ENCODE data around the gene PDE10A. TPM values are rescaled to one million over a fixed set of nuclear protein-coding genes. Genes with fewer than 3 reads are reported as not detected.
A peak's percentile ranks its signal among the peaks of the same experiment; 100 is the strongest.

PDE10A gene
- total and polyA plus RNA-seq, 9 donors, result 5.5 to 10.9 (median 8.0) TPM

DNA sequence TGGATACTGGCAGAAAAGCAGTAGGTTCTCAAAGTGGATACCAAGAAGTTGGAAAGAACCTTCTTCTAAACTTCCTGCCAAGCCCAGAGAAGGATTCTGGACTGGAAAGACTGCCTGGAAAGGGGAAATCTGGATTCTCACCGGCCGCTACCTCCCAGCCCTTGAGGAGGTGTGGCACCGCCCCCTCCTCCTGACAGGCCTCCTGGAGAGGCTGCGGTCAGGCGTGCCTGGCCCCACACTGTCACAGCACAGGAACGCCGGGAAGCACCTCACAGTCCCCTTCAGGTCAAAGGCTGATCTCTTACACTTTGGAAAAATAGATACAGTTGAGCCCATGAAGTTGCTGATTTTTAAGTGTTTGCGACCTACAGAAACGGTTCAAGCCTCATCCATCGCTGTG lies 16.3 kb upstream of the PDE10A start:
- Histone ChIP-seq H3K27me3 (ENCODE audit: control insufficient read depth, insufficient read depth, low read length) (no peaks in the 10 kb centered on the region), H3K27ac (ENCODE audit: low read length) (no peak overlapping the region), H3K4me3 (ENCODE audit: low read length) (no peak overlapping the region), H3K36me3 (ENCODE audit: control insufficient read depth, insufficient read depth, low read length) (no peaks in the 10 kb centered on the region), H3K9me3 (replicated peaks; ENCODE audit: control insufficient read depth, low read depth, low read length) (no peaks in the 10 kb centered on the region), H3K4me1 (ENCODE audit: control insufficient read depth, insufficient read depth, low read length) (peaks cover 2% of the 10 kb centered on the region)
- WGBS (ENCODE audit: insufficient coverage), result 95% methylated on average over 5 of the region's 10 CpGs
- DNase-seq, result no peak

DNA sequence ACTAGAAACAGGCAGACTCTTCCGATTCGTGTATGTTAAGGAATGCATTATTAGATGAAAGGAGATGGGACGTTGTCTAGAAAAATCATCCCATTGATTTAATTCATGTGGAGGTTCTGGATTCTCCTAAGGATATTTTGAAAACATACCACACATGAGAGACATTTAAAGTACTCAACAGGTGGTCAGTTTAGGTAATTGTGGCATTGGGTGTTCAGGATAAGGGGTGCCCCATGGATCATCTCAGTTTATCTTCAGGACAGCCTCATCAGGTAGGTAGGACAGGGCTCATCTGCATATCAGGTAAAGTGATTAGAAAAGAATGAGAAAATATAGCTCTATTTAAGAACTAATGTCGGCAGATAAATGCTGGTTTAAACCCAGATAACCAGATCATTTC lies 15.9 kb upstream of the PDE10A start:
- peaks cover 3% of the 10 kb centered on the region for H3K4me1 ChIP-seq (ENCODE audit: control insufficient read depth, insufficient read depth, low read length)
- no peak overlapping the region for H3K4me3 ChIP-seq (ENCODE audit: low read length)
- H3K9me3 ChIP-seq (replicated peaks; ENCODE audit: control insufficient read depth, low read depth, low read length), result no peaks in the 10 kb centered on the region
- no peaks in the 10 kb centered on the region for H3K36me3 ChIP-seq (ENCODE audit: control insufficient read depth, insufficient read depth, low read length)
- H3K27ac ChIP-seq (ENCODE audit: low read length), result no peak overlapping the region
- no CpG with 5 or more reads among the region's 4 CpGs for WGBS (ENCODE audit: insufficient coverage)
- H3K27me3 ChIP-seq (ENCODE audit: control insufficient read depth, insufficient read depth, low read length), result no peaks in the 10 kb centered on the region
- no peak for DNase-seq

DNA sequence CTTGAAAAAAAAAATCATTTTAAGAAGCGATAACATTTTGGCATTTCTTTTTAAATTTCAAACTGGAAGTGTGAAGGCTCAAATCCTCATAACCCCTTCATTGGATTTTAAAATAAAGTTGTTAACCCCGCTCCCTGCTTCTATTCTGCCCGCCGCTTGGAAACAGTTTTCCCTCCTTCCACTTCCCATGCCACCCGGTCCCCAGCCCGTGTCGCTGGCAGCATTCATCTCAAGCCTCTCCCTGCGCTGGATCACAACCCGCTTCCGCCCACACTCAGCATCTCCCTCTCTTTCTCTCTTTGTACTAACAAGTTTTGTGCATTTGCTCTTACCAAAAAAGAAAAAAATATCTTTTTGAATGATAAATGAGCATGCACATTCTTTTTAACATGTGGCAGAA lies 15.4 kb upstream of the PDE10A start:
- H3K9me3 ChIP-seq (replicated peaks; ENCODE audit: control insufficient read depth, low read depth, low read length), result no peaks in the 10 kb centered on the region
- no peak overlapping the region for H3K27ac ChIP-seq (ENCODE audit: low read length)
- WGBS (ENCODE audit: insufficient coverage), result 38% methylated on average over 8 of the region's 10 CpGs
- no peaks in the 10 kb centered on the region for H3K36me3 ChIP-seq (ENCODE audit: control insufficient read depth, insufficient read depth, low read length)
- H3K27me3 ChIP-seq (ENCODE audit: control insufficient read depth, insufficient read depth, low read length), result no peaks in the 10 kb centered on the region
- no peak for DNase-seq
- peaks cover 3% of the 10 kb centered on the region for H3K4me1 ChIP-seq (ENCODE audit: control insufficient read depth, insufficient read depth, low read length)
- H3K4me3 ChIP-seq (ENCODE audit: low read length), result no peak overlapping the region

DNA sequence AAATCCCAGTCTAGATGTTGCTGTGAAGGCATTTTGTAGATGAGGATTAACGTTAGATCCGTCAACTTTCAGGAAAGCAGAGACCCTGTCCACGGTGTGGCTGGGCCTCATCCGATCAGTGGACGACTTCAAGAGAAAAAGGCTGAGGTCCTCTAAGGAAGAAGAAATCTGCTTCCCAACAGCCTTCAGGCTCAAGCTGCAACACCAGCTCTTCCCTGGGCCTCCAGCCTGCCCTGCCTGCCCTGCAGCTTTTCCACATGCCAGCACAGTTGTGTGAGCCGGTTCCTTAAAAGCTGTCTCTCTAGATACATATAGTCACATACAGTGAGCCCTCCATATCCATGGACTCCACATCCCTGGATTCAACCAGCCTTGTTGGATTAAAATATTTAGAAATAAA lies 14.1 kb upstream of the PDE10A start:
- H3K4me1 ChIP-seq (ENCODE audit: control insufficient read depth, insufficient read depth, low read length), result peaks cover 3% of the 10 kb centered on the region
- no peak for DNase-seq
- no peak overlapping the region for H3K4me3 ChIP-seq (ENCODE audit: low read length)
- H3K27ac ChIP-seq (ENCODE audit: low read length), result no peak overlapping the region
- WGBS (ENCODE audit: insufficient coverage), result 89% methylated on average over 6 of the region's 6 CpGs
- H3K9me3 ChIP-seq (replicated peaks; ENCODE audit: control insufficient read depth, low read depth, low read length), result no peaks in the 10 kb centered on the region
- H3K27me3 ChIP-seq (ENCODE audit: control insufficient read depth, insufficient read depth, low read length), result no peaks in the 10 kb centered on the region
- no peaks in the 10 kb centered on the region for H3K36me3 ChIP-seq (ENCODE audit: control insufficient read depth, insufficient read depth, low read length)

DNA sequence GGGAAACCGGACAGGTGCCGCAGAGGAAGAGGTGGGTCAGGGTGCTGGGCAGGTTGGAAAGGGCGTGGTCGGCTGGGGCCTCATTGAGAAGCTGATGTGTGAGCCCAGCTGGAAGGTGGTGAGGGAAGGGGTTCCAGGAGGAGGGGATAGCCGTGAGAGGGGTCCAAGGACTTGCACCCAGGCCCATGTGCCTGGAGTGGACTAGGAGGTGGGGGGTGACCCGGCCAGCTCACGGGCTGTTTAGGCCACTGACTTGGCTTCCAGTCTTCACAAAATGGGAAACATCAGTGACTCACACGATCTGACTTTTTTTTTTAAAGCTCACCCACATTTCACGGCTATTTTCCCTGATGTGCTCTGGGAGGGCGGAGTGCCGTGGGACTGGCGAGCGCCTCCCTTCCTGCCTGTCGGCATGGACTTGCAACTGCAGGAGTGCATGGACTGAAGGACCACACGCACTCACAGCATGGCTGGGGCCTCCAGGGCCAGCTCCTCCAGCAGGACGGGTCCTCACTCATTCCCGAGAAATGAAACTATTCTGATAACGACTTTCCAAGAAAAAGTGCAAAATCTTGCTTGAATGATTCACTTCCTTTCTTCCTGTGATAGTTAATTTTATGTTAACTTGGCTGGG lies 13.5 kb upstream of the PDE10A start:
- no peaks in the 10 kb centered on the region for H3K36me3 ChIP-seq (ENCODE audit: control insufficient read depth, insufficient read depth, low read length)
- H3K9me3 ChIP-seq (replicated peaks; ENCODE audit: control insufficient read depth, low read depth, low read length), result no peaks in the 10 kb centered on the region
- WGBS (ENCODE audit: insufficient coverage), result 78% methylated on average over 12 of the region's 18 CpGs
- no peaks in the 10 kb centered on the region for H3K27me3 ChIP-seq (ENCODE audit: control insufficient read depth, insufficient read depth, low read length)
- H3K4me1 ChIP-seq (ENCODE audit: control insufficient read depth, insufficient read depth, low read length), result peaks cover 3% of the 10 kb centered on the region
- no peak overlapping the region for H3K27ac ChIP-seq (ENCODE audit: low read length)
- DNase-seq, result no peak
- no peak overlapping the region for H3K4me3 ChIP-seq (ENCODE audit: low read length)

DNA sequence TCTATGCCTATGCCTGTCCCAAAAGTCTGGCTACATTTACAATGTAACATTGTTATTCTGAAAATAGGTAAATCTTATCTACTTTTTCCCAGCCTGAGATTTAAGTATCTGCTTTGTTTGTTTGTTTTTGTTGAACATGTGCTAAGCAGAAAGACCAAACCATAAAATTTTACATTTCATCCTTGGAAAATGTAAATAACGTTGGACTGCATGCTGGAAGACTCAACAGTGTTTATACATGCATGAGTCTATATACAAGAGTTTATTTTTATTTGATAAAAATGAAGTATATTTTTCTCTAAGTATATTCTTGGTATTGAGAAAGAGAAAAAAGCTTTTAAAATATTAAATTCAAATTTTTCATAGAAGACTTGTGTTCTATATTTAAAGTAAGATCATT lies 12.1 kb upstream of the PDE10A start:
- no CpG with 5 or more reads among the region's 1 CpG for WGBS (ENCODE audit: insufficient coverage)
- Histone ChIP-seq H3K4me1 (ENCODE audit: control insufficient read depth, insufficient read depth, low read length) (peaks cover 3% of the 10 kb centered on the region), H3K27ac (ENCODE audit: low read length) (no peak overlapping the region), H3K27me3 (ENCODE audit: control insufficient read depth, insufficient read depth, low read length) (no peaks in the 10 kb centered on the region), H3K9me3 (replicated peaks; ENCODE audit: control insufficient read depth, low read depth, low read length) (no peaks in the 10 kb centered on the region), H3K36me3 (ENCODE audit: control insufficient read depth, insufficient read depth, low read length) (no peaks in the 10 kb centered on the region), H3K4me3 (ENCODE audit: low read length) (no peak overlapping the region)
- DNase-seq, result no peak

DNA sequence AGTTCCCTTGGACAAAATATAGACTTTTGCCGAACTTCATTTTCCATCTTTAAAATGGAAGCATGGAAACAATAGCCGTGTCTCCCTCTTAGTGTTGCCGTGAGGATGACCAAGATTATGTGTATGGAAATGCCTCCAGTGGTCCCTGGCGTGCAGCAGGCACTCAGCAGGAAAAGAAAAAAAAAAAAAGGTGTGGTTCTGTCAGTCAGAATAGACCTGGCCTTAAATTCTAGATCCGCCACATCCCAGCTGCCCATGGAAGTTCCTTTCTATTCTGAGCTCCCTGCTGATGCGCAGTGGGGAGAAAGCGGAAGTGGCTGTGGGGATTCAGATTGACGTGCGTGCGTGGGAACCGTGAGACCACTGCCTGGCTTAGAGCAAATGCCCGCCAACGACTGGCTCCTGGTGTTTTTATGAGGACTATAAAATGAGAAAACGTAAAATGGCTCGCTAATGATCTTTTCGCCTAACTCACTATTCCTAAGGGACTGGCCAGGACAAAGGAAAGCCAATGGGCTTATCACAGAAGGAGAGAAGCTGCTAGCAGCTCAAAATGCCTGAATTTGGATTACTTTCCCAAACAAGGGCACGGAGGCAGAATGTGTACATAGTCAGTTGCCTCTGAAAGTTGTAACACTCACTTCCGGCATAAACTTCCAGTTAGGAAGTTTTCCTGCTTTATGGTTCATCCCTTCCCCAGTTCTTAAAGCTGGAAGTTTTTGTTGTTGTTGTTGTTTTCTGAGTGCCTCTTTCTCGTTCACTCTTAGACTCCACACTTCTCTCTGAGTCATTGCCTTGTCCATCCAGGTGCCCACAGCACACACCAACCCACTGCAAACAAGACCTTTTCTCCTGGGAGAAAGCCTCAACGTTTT lies 11.4 kb upstream of the PDE10A start:
- peak overlapping the region; percentile 11 for H3K4me3 ChIP-seq (ENCODE audit: low read length)
- WGBS (ENCODE audit: insufficient coverage), result 24% methylated on average over 7 of the region's 20 CpGs
- no peaks in the 10 kb centered on the region for H3K9me3 ChIP-seq (replicated peaks; ENCODE audit: control insufficient read depth, low read depth, low read length)
- H3K4me1 ChIP-seq (ENCODE audit: control insufficient read depth, insufficient read depth, low read length), result peaks cover 3% of the 10 kb centered on the region
- peak overlapping the region; percentile 23 for H3K27ac ChIP-seq (ENCODE audit: low read length)
- peak; percentile 32 for DNase-seq
- H3K27me3 ChIP-seq (ENCODE audit: control insufficient read depth, insufficient read depth, low read length), result no peaks in the 10 kb centered on the region
- H3K36me3 ChIP-seq (ENCODE audit: control insufficient read depth, insufficient read depth, low read length), result no peaks in the 10 kb centered on the region

DNA sequence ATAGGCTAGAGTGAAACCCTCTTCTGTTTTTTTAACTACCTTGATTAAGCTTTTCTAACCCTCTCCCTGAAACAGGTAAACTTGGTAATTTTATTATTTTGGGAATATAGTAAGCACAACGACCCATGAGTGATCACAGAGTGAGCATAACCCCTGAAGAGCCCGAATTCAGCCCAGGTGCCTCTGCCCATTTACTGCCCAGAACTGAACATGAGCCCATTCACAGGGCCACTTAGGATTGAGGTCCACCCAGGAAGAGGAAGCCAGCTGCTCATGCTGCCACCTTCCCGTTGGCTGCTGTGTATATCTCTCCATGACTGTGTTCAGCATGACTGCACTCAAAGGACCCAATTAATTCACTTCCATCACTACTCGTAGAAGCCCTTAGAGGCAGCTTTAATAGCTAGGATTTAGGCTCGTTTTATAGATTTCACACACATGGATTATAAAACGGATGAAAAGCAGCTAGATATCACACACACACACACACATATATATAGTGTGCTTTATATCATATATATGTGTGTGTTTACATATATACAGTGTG lies 8.3 kb upstream of the PDE10A start:
- DNase-seq, result no peak
- 73% methylated on average over 2 of the region's 6 CpGs for WGBS (ENCODE audit: insufficient coverage)
- H3K27me3 ChIP-seq (ENCODE audit: control insufficient read depth, insufficient read depth, low read length), result peaks cover 9% of the 10 kb centered on the region

DNA sequence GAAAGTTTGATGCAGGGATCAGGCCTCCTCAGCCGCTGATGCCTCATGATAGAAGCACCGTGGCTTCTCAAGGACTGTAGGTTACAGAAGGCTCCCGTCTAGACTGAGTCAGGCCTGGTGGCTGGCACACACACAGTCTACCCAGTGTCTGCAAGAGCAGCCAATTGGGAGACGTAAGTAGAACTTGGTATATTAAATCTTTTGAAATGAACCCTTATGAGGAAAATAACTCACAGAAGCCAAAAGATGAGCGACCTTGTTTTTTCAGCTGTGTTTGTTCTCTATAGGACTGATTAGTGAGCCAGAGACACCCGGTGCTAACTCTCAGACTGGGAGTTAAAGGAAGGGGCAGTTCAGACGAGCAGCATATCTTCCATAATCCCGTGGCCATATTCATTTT lies 5.9 kb upstream of the PDE10A start:
- H3K27me3 ChIP-seq (ENCODE audit: control insufficient read depth, insufficient read depth, low read length), result peaks cover 23% of the 10 kb centered on the region

More for the DNA sequence above, 8.3 kb upstream of the PDE10A start:
- H3K4me3 ChIP-seq (ENCODE audit: low read length), result no peak overlapping the region
- peaks cover 3% of the 10 kb centered on the region for H3K4me1 ChIP-seq (ENCODE audit: control insufficient read depth, insufficient read depth, low read length)
- H3K27ac ChIP-seq (ENCODE audit: low read length), result no peak overlapping the region
- no peaks in the 10 kb centered on the region for H3K9me3 ChIP-seq (replicated peaks; ENCODE audit: control insufficient read depth, low read depth, low read length)
- no peaks in the 10 kb centered on the region for H3K36me3 ChIP-seq (ENCODE audit: control insufficient read depth, insufficient read depth, low read length)

DNA sequence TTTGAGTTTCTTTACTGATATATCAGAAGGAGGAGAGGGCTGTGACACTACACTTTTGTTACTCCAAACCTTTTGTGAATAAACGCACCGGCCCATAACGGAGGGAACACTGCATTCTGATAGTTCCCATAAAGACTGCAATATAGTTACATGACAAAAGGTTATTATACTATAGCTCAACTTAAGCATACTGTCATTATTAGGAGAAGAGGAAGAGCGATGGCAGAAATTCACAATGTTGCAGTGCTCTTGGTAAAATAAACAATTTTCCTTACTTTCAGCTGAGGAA lies 2.3 kb upstream of the PDE10A start:
- H3K27me3 ChIP-seq (ENCODE audit: control insufficient read depth, insufficient read depth, low read length), result peaks cover 30% of the 10 kb centered on the region
- peaks cover 22% of the 10 kb centered on the region for H3K4me1 ChIP-seq (ENCODE audit: control insufficient read depth, insufficient read depth, low read length)
- H3K4me3 ChIP-seq (ENCODE audit: low read length), result no peak overlapping the region
- WGBS (ENCODE audit: insufficient coverage), result no CpG with 5 or more reads among the region's 4 CpGs
- DNase-seq, result no peak
- no peaks in the 10 kb centered on the region for H3K36me3 ChIP-seq (ENCODE audit: control insufficient read depth, insufficient read depth, low read length)
- no peaks in the 10 kb centered on the region for H3K9me3 ChIP-seq (replicated peaks; ENCODE audit: control insufficient read depth, low read depth, low read length)
- H3K27ac ChIP-seq (ENCODE audit: low read length), result no peak overlapping the region

More for the DNA sequence above, 5.9 kb upstream of the PDE10A start:
- no peak for DNase-seq
- Histone ChIP-seq H3K27ac (ENCODE audit: low read length) (no peak overlapping the region), H3K4me1 (ENCODE audit: control insufficient read depth, insufficient read depth, low read length) (peaks cover 11% of the 10 kb centered on the region), H3K36me3 (ENCODE audit: control insufficient read depth, insufficient read depth, low read length) (no peaks in the 10 kb centered on the region), H3K9me3 (replicated peaks; ENCODE audit: control insufficient read depth, low read depth, low read length) (no peaks in the 10 kb centered on the region), H3K4me3 (ENCODE audit: low read length) (no peak overlapping the region)
- 78% methylated on average over 3 of the region's 8 CpGs for WGBS (ENCODE audit: insufficient coverage)

Measured in muscle of leg (tissue), 11 donors.